Astrocyte of the cerebellum (primary cell): ENCODE data around the gene IQCF2.
"Not testable (repeated sequence)": the region's sequence is repeated elsewhere in the genome, so short reads cannot be mapped to it uniquely, and the experiment has no call there.

Source experiments
- DNase-seq: peaks from one replicate; pipeline ENCODE4 v3.0.0-alpha.2; 2011; ENCODE audit warnings: low read depth
- H3K4me3 ChIP-seq: 2 replicates; pipeline ENCODE4 v1.5.1; 2011; ENCODE audit warnings: mild to moderate bottlenecking, low read depth, low read length, moderate library complexity
- in situ Hi-C: cut with HindIII; loops from 2 replicates; pipeline ENCODE4 v1.10.0; 2017; ENCODE audit warnings: low sequenced_read_pairs
- TF ChIP-seq, protein P1 (sequence below): IDR thresholded peaks from 2 replicates; pipeline ENCODE4 v1.5.1; 2012; ENCODE audit warnings: low read length, low read depth, moderate library complexity, mild to moderate bottlenecking; ENCODE audit errors: missing control alignments

The IQCF2 gene

DNA sequence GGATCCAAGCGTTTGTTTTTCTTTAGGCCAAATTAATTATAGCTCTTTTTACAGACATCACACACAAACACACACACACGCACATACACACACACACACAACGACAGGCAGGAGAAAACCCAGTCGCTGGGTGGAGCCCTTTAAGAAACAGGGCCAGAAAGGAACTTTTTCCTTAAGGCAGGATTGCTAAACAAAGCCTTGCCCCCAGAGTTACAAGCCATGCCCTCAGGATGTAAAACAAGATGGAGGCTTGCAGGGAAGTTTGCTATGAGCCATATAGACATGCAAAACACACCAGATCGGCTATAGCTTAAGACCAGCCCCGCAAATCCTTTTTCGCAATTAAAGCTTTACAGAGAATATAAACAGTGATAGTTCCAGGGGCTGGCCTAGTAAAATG lies 16.3 kb upstream of the IQCF2 start:
- in situ Hi-C loops, result no loop called here
- TF ChIP-seq, protein P1, sequence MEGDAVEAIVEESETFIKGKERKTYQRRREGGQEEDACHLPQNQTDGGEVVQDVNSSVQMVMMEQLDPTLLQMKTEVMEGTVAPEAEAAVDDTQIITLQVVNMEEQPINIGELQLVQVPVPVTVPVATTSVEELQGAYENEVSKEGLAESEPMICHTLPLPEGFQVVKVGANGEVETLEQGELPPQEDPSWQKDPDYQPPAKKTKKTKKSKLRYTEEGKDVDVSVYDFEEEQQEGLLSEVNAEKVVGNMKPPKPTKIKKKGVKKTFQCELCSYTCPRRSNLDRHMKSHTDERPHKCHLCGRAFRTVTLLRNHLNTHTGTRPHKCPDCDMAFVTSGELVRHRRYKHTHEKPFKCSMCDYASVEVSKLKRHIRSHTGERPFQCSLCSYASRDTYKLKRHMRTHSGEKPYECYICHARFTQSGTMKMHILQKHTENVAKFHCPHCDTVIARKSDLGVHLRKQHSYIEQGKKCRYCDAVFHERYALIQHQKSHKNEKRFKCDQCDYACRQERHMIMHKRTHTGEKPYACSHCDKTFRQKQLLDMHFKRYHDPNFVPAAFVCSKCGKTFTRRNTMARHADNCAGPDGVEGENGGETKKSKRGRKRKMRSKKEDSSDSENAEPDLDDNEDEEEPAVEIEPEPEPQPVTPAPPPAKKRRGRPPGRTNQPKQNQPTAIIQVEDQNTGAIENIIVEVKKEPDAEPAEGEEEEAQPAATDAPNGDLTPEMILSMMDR, result no peak
- no peak overlapping the region for H3K4me3 ChIP-seq
- no peak for DNase-seq

DNA sequence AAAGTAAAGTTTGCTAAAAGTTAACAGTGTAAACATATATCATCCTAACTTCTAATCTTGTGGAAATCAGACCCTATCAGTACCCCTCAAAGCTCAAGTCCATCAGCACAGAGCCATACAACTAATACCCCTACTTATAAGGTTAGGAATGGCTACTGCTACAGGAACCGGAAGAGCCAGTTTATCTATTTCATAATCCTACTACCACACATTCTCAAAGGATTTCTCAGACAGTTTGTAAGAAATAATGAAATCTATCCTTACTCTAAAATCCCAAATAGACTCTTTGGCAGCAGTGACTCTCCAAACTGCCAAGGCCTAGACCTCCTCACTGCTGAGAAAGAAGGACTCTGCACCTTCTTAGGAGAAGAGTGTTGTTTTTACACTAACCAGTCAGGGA lies 6.0 kb upstream of the IQCF2 start:
- in situ Hi-C loops, DNase-seq, H3K4me3 ChIP-seq: not testable (repeated sequence)

GRCh38 chr3:51862886-51863285 lies 1.5 kb downstream of the IQCF2 start:
- in situ Hi-C loops, result no loop called here
- TF ChIP-seq, protein P1, result no peak
- no peak for DNase-seq
- H3K4me3 ChIP-seq, result no peak overlapping the region

DNA sequence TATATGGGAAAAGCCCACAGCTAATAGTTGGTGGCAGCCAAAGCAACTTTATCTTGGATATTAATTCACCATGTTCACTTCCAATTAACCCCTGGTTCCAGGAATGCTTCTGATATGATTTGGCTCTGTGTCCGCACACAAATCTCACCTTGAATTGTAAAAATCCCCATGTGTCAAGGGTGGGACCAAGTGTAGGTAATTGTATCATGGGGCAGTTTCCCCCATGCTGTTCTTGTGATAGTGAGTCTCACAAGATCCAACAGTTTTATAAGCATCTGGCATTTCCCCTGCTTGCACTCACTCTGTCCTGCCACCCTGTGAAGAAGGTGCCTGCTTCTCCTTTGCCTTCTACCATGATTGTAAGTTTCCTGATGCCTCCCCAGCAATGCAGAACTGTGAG lies 7.5 kb downstream of the IQCF2 start:
- DNase-seq, H3K4me3 ChIP-seq, in situ Hi-C loops: not testable (repeated sequence)

GRCh38 chr3:51869304-51869703 lies 7.9 kb downstream of the IQCF2 start:
- in situ Hi-C loops, result no loop called here
- H3K4me3 ChIP-seq, result no peak overlapping the region
- DNase-seq, result no peak
- TF ChIP-seq, protein P1, result no peak

- no peak overlapping the region for H3K4me3 ChIP-seq
- in situ Hi-C loops, result no loop called here
- TF ChIP-seq, protein P1, result no peak
- no peak for DNase-seq
Observed at GRCh38 chr3:51873253-51873766, 11.9 kb downstream of the IQCF2 start.

DNA sequence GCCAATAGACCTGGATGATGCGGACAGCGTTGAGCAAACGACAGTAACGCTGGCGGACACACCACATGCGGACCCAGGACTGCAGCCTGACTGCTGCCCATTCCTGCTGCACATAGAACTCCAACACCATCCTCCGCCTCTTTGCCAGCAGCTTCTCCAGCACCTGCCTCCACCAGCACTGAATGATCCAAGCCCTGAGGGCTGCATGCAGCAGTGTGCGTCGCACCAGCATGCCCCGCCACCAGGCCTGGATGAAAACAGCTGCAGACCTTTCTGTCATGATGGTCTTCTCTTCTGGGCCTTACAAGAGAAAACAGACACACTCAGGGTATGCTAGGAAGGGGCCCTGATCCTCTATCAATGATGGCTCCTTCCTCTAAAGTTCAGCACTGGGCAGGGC lies 12.5 kb downstream of the IQCF2 start:
- TF ChIP-seq, protein P1, result no peak
- no peak for DNase-seq
- H3K4me3 ChIP-seq, result no peak overlapping the region
- in situ Hi-C loops, result no loop called here

GRCh38 chr3:51874411-51874810 lies 13.0 kb downstream of the IQCF2 start:
- no peak for DNase-seq
- TF ChIP-seq, protein P1, result no peak
- no peak overlapping the region for H3K4me3 ChIP-seq
- in situ Hi-C loops, result no loop called here
